Non-pigmented ciliary epithelial cell (primary cell): Measurements from ENCODE around the gene FGR.
"Not testable (repeated sequence)": the region's sequence is repeated elsewhere in the genome, so short reads cannot be mapped to it uniquely, and the experiment has no call there.

Experiments used
- DNase-seq: peaks from one replicate; pipeline ENCODE4 v3.0.0-alpha.2; 2010; ENCODE audit warnings: low read depth

FGR gene

GRCh38 chr1:27659497-27660299 lies 24.7 kb upstream of the FGR start:
- no peak for DNase-seq

- no peak for DNase-seq
These were observed 24.0 kb upstream of the FGR start for GRCh38 chr1:27658951-27659496.

GRCh38 chr1:27656157-27656893 lies 21.3 kb upstream of the FGR start:
- DNase-seq = no peak

GRCh38 chr1:27655151-27655937 lies 20.4 kb upstream of the FGR start:
- no peak for DNase-seq

GRCh38 chr1:27652111-27652864 lies 17.3 kb upstream of the FGR start:
- DNase-seq = no peak

GRCh38 chr1:27650539-27651175 lies 15.7 kb upstream of the FGR start:
- no peak for DNase-seq

GRCh38 chr1:27650171-27650538 lies 15.2 kb upstream of the FGR start:
- DNase-seq = no peak

GRCh38 chr1:27649306-27649635 lies 14.3 kb upstream of the FGR start:
- no peak for DNase-seq

- no peak for DNase-seq
These were observed 13.8 kb upstream of the FGR start for GRCh38 chr1:27648602-27649305.

GRCh38 chr1:27647328-27647727 lies 12.3 kb upstream of the FGR start:
- no peak for DNase-seq

GRCh38 chr1:27646676-27647075 lies 11.7 kb upstream of the FGR start:
- DNase-seq = no peak

GRCh38 chr1:27645071-27645415 lies 10.1 kb upstream of the FGR start:
- DNase-seq = no peak

GRCh38 chr1:27644369-27645070 lies 9.5 kb upstream of the FGR start:
- no peak for DNase-seq

- DNase-seq = no peak
These were observed 8.8 kb upstream of the FGR start for GRCh38 chr1:27643600-27644368.

- DNase-seq = not testable (repeated sequence)
These were observed 5.5 kb upstream of the FGR start for GRCh38 chr1:27640514-27640913.

- no peak for DNase-seq
These were observed 3.8 kb upstream of the FGR start for GRCh38 chr1:27638805-27639204.

- DNase-seq = no peak
These were observed 3.2 kb upstream of the FGR start for GRCh38 chr1:27638047-27638734.

GRCh38 chr1:27635396-27636142 lies 584 bp upstream of the FGR start:
- no peak for DNase-seq
